GM23338 (cell line): Measurements from ENCODE around the gene PTPN7. TPM values are rescaled to one million over a fixed set of nuclear protein-coding genes. Genes with fewer than 3 reads are reported as not detected.

Source experiments
- ATAC-seq: fragments of 200-7000 bp; cut with Tn5 transposase; 3 replicates; pipeline ENCODE4 v1.9.1; 2020
- DNase-seq: peaks from one replicate; pipeline ENCODE4 v3.0.0-alpha.2; 2015; ENCODE audit warnings: low spot score
- H2AFZ ChIP-seq: fragments of 200-600 bp; sonication (generic); 2 replicates; pipeline ENCODE4 v1.8.0; 2016; ENCODE audit warnings: antibody characterized with exemption, mild to moderate bottlenecking, moderate library complexity
- H3F3A ChIP-seq: fragments of 200-600 bp; sonication (generic); replicated peaks from 2 replicates; pipeline ENCODE4 v1.8.0; 2017; ENCODE audit warnings: antibody characterized with exemption, mixed run types, low read depth
- H3K27ac ChIP-seq: fragments of 200-600 bp; sonication (generic); 2 replicates; pipeline ENCODE4 v1.6.1; 2016; ENCODE audit warnings: low read depth
- H3K27me3 ChIP-seq: fragments of 200-600 bp; sonication (generic); 2 replicates; pipeline ENCODE4 v1.8.0; 2016; ENCODE audit warnings: mild to moderate bottlenecking, mixed run types, moderate library complexity; ENCODE audit not compliant: insufficient read depth
- H3K36me3 ChIP-seq: fragments of 200-600 bp; sonication (generic); 2 replicates; pipeline ENCODE4 v1.8.0; 2016; ENCODE audit warnings: mild to moderate bottlenecking; ENCODE audit not compliant: insufficient read depth
- H3K4me1 ChIP-seq: fragments of 200-600 bp; sonication (generic); 2 replicates; pipeline ENCODE4 v1.8.0; 2016; ENCODE audit warnings: mild to moderate bottlenecking, moderate library complexity; ENCODE audit not compliant: insufficient read depth
- H3K4me2 ChIP-seq: fragments of 200-600 bp; sonication (generic); 2 replicates; pipeline ENCODE4 v1.7.1; 2017; ENCODE audit warnings: mixed run types
- H3K4me3 ChIP-seq: fragments of 200-600 bp; sonication (generic); 2 replicates; pipeline ENCODE4 v1.6.1; 2016; ENCODE audit warnings: mixed run types
- H3K79me2 ChIP-seq: fragments of 200-600 bp; sonication (generic); replicated peaks from 2 replicates; pipeline ENCODE4 v1.8.0; 2017; ENCODE audit warnings: mild to moderate bottlenecking; ENCODE audit not compliant: insufficient read depth
- H3K9me2 ChIP-seq: fragments of 200-600 bp; sonication (generic); 2 replicates; pipeline ENCODE4 v1.8.0; 2017; ENCODE audit not compliant: insufficient read depth
- H4K20me1 ChIP-seq: fragments of 200-600 bp; sonication (generic); replicated peaks from 2 replicates; pipeline ENCODE4 v1.8.0; 2017; ENCODE audit warnings: mild to moderate bottlenecking; ENCODE audit not compliant: insufficient read depth
- H3K27ac Mint-ChIP-seq: 2 replicates; pipeline ENCODE4 v1.8.0; 2020; ENCODE audit warnings: inconsistent platforms, mild to moderate bottlenecking, moderate library complexity, mixed read lengths
- H3K27me3 Mint-ChIP-seq: 3 replicates; pipeline ENCODE4 v1.8.0; 2022; ENCODE audit warnings: low read depth, mild to moderate bottlenecking, moderate library complexity, mixed read lengths, inconsistent platforms; ENCODE audit not compliant: insufficient read depth, poor library complexity
- H3K36me3 Mint-ChIP-seq: 3 replicates; pipeline ENCODE4 v1.8.0; 2021; ENCODE audit warnings: low read depth, mild to moderate bottlenecking, inconsistent platforms, moderate library complexity, mixed read lengths
- H3K4me1 Mint-ChIP-seq: 3 replicates; pipeline ENCODE4 v1.8.0; 2020; ENCODE audit warnings: mild to moderate bottlenecking, inconsistent platforms, mixed read lengths
- H3K4me3 Mint-ChIP-seq: 3 replicates; pipeline ENCODE4 v1.8.0; 2021; ENCODE audit warnings: moderate library complexity, mild to moderate bottlenecking, inconsistent platforms, mixed read lengths
- H3K9me3 Mint-ChIP-seq: 3 replicates; pipeline ENCODE4 v1.8.0; 2020; ENCODE audit warnings: moderate library complexity, mild to moderate bottlenecking, inconsistent platforms, mixed read lengths
- CREB1 ChIP-seq: fragments of 250-450 bp; sonication (Bioruptor Pico); IDR thresholded peaks from 2 replicates; pipeline ENCODE4 v1.5.0; 2020; ENCODE audit warnings: low read depth, mild to moderate bottlenecking, moderate library complexity
- CTCF ChIP-seq, 2 experiments: fragments of 200-600 bp in 1 of 2; sonication (generic) in 1 of 2; conservative IDR thresholded peaks; 2 replicates each; pipeline versions ENCODE4 v1.5.1 to v1.6.1; 2016 to 2017; ENCODE audit warnings: antibody characterized with exemption in 2 of 2, low read depth in 2 of 2, mild to moderate bottlenecking in 2 of 2, moderate library complexity in 1 of 2
- EZH2 ChIP-seq: fragments of 200-600 bp; sonication (generic); IDR thresholded peaks from one replicate; pipeline ENCODE4 v1.8.0; 2017; ENCODE audit warnings: antibody characterized with exemption, mild to moderate bottlenecking, low read depth; ENCODE audit not compliant: unreplicated experiment
- JUNB ChIP-seq: IDR thresholded peaks from one replicate; pipeline ENCODE4 v1.6.1; 2016; ENCODE audit warnings: antibody characterized with exemption; ENCODE audit not compliant: unreplicated experiment
- NANOG ChIP-seq: IDR thresholded peaks from 2 replicates; pipeline ENCODE4 v1.6.1; 2016; ENCODE audit warnings: antibody characterized with exemption, borderline replicate concordance
- POLR2AphosphoS5 ChIP-seq: IDR thresholded peaks from 2 replicates; pipeline ENCODE4 v1.6.1; 2016; ENCODE audit warnings: antibody characterized with exemption, low read depth
- STAT1 ChIP-seq: IDR thresholded peaks from one replicate; pipeline ENCODE4 v1.6.1; 2016; ENCODE audit warnings: antibody characterized with exemption; ENCODE audit not compliant: unreplicated experiment
- ZNF462 ChIP-seq: fragments of 250-450 bp; sonication (Bioruptor Pico); IDR thresholded peaks from 2 replicates; pipeline ENCODE4 v1.5.0; 2020; ENCODE audit warnings: mild to moderate bottlenecking, moderate library complexity
- polyA plus RNA-seq: library from polyadenylated mRNA; unstranded; fragments of >200 nt; fragmentation: Nextera tagmentation; extraction: Ambion mirVana; gene quantifications from 2 replicates; pipeline ENCODE4 v1.2.1, GENCODE V29; 2016
- total RNA-seq: library from RNA; depleted of rRNA; stranded (reverse); fragments of >200 nt; shearing (Covaris generic); gene quantifications from 2 replicates; pipeline ENCODE4 v1.2.3, GENCODE V29; 2014

PTPN7 gene
- total and polyA plus RNA-seq, 2 experiments from 2014 or later = not detected

GRCh38 chr1:202150187-202150586, 10.2 kb downstream of the PTPN7 start (continued):
- TF ChIP-seq CREB1 (CRISPR knock-in tag) (no peak), CTCF (conservative IDR thresholded peaks at IDR 0.05; ENCODE audit: low read depth in 2 of 2) (no peak), POLR2AphosphoS5 (no peak)

GRCh38 chr1:202149566-202149965, 10.8 kb downstream of the PTPN7 start:
- no peak for TF ChIP-seq JUNB
- no peak for TF ChIP-seq NANOG
- TF ChIP-seq ZNF462 (CRISPR knock-in tag) = no peak
- TF ChIP-seq EZH2 = no peak
- no peak for TF ChIP-seq STAT1
- Histone ChIP-seq H3K9me2 (no peaks in the 10 kb centered on the region), H3K27ac (no peak overlapping the region), H3K36me3 (no peaks in the 10 kb centered on the region), H4K20me1 (no peaks in the 10 kb centered on the region), H3K4me1 (peaks cover 8% of the 10 kb centered on the region), H3K27me3 (0 out of 2 replicates have a peak, but pooled peaks cover 7% of the 10 kb centered on the region), H3F3A (no peaks in the 10 kb centered on the region), H2AFZ (no peak overlapping the region), H3K4me2 (no peak overlapping the region), H3K4me3 (no peak overlapping the region), H3K79me2 (no peaks in the 10 kb centered on the region)
- H3K9me3 Mint-ChIP-seq = no peaks in the 10 kb centered on the region; the same call in 2 of the 3 replicates
- DNase-seq (no peak), ATAC-seq (no peak)
- no peak overlapping the region for H3K4me3 Mint-ChIP-seq
- peaks cover 12% of the 10 kb centered on the region for H3K4me1 Mint-ChIP-seq
- H3K27me3 Mint-ChIP-seq = peaks cover 10% of the 10 kb centered on the region
- no peak overlapping the region for H3K27ac Mint-ChIP-seq
- no peaks in the 10 kb centered on the region for H3K36me3 Mint-ChIP-seq
